AG08395 (cell line): ENCODE data around the gene TBC1D5.
"Not testable (repeated sequence)": the region's sequence is repeated elsewhere in the genome, so short reads cannot be mapped to it uniquely, and the experiment has no call there.

ENCODE experiments used
- DNase-seq: peaks from one replicate; pipeline ENCODE4 v3.0.0; 2012; ENCODE audit warnings: mixed read lengths, low spot score

Gene TBC1D5

DNA sequence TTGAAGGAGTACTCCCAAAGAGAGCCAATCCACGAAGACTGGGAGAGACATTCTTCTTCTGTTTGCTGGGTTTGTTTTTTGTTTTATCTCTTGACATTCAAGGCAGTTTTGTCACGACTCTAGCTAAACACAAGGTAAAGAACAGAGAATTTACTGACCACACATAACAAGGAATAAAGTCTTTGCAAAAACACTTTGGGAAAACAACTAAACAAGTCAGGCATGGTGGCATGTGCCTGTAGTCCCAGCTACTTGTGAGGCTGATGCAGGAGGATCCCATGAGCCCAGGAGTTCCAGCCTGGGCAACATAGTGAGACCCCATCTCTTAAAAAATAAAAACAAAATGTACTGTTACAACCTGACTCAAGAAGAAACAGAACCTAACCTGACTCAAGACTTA is 28.0 kb downstream of the TBC1D5 start:
- no peak for DNase-seq

DNA sequence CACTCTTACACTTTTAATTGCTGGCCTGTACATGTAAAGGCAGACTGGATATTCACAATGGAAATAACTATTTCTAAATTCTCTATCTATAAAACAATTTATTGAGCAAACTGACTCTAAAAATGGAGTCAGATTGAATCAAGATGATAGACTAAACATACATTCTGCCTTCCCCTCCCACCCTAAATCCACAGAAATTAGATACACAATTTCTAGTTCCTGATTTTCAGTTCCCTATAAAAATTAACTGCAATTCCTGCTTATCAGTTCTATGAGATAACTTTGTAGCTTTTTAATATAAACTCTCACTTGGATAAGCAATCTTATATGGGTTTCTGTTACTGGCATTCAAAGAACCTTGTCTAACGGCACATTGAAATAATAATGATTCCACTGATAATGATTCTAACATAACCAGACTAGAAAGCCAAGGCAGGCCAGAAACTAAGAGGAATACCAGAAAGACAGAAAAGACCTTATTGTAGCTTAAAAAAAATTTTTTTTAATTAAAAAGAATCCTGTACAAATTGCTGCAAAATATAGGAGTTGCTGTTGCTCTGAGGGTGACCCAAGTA is 33.1 kb downstream of the TBC1D5 start:
- no peak for DNase-seq

DNA sequence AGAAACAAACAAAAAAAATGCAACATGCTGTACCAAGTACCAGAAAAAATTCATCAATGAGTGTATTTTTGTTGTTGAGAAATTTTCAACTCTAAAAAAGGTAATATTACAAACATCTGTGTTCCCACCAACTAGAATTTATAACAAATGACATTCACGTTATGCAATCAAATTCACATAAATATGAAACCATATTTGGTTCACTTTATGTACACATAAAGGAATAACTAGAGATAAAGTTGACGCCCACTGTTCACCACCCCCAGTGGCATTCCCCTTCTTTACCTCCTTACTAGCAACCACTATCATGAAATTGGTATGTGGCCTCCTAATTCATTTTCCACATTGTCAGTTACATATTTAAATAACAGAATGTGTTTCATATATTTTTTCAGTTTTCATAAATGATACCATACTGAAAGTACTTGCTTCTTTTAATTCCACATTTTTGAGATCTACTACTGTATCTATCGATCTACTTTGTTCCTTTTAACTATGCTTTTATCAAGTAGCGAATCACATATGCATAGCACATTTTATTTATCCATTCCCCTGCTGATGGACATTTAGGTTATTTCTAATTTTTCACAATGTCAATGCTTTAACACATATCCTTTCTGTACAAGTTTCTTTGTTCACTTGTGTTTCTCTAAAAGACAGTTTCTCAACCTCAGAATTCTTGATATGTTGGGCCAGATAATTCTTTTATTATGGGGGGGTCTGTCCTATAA is 34.5 kb downstream of the TBC1D5 start:
- DNase-seq = no peak

DNA sequence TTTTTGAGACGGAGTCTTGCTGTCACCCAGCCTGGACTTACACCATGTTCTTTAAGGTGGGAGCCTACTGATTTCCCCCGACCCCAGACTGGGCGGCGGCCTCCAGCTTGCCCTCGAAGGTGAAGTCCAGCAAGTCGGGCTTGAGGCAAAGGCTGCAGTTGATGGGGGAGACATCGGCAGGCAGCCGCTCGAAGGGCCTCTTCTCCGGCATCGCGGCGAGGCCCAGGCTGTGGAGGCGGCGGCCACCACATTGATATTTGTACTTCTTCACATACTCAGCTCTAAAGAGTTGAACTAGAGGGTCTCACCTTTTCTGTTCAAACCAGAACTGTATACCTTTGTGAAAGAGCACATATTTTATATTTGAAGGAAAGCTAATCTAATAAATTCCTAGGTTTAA is 36.4 kb downstream of the TBC1D5 start:
- not testable (repeated sequence) for DNase-seq

DNA sequence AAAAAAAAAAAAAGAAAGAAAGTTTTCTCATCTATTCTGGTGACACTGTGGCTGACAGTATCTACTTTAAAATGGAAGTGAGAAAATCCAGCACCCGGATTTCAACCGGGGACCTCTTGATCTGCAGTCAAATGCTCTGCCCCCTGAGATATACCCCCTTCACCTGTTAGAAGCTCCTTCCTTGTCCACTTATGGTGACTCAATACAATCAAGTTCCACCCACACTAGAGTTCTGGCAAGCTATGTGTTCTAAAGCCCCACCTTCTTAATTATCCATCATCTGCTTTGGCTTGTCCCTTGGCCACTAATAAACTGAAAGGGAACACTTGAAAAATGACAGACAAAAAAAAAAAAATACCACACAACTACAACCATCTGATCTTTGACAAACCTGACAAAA is 42.6 kb downstream of the TBC1D5 start:
- DNase-seq = not testable (repeated sequence)

DNA sequence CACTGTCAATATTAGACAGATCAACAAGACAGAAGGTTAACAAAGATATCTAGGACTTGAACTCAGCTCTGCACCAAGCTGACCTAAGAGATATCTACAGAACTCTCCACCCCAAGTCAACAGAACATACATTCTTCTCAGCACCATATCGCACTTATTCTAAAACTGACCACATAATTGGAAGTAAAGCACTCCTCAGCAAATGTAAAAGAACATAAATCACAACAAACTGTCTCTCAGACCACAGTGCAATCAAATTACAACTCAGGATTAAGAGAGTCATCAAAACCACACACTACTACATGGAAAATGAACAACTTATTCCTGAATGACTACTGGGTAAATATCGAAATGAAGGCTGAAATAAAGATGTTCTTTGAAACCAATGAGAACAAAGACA is 46.8 kb downstream of the TBC1D5 start:
- DNase-seq = not testable (repeated sequence)

DNA sequence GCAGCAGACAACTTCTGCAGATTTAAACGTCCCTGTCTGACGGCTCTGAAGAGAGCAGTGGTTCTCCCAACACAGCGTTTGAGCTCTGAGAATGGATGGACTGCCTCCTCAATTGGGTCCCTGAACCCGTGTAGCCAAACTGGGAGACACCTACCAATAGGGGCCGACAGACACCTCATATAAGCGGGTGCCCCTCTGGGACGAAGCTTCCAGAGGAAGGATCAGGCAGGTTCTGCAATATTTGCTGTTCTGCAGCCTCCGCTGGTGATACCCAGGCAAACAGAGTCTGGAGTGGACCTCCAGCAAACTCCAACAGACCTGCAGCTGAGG is 48.8 kb downstream of the TBC1D5 start:
- DNase-seq = not testable (repeated sequence)

DNA sequence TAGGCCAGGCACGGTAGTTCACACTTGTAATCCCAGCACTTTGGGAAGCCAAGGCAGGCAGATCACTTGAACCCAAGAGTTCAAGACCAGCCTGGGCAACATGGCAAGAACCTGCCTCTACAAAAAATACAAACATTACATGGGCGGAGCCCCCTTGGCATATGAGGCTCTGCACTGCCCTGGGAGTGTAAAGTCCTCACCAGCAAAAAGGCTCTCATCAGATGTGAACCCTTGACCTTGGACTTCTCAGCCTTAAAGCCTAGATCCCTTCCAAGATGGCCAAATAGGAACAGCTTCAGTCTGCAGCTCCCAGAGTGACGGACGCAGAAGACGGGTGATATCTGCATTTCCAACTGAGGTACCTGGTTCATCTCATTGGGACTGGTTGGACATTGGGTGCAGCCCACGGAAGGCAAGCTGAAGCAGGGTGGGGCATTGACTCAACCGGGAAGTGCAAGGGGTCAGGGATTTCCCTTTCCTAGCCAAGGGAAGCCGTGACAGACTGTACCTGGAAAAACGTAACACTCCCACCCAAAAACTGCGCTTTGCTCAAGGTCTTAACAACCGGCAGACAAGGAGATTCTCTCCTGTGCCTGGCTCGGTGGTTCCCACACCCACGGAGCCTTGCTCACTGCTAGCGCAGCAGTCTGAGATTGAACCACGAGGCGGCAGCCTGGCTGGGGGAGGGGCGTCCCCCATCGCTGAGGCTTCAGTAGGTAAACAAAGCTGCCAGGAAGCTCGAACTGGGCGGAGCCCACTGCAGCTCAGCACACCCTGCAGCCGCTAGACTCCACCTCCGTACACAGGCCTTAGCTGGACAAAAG is 49.4 kb downstream of the TBC1D5 start:
- not testable (repeated sequence) for DNase-seq

DNA sequence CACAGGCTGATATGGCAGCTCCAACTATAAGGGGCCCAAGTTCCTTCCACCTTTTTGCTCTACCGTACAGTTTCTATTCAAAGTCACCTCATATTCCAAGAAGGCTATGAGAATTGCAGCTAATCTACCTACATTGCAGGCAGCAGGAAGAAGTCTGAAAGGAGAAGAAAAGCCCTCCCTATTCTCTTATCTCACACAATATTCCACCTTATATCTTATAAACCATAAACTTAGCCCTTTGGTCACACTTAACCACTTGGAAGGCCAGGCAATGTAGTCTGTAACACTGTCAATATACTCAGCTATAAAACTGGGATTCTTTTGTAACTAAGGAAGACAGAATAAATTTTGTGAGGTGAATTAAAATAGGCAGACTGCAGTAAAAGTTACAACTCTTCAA is 54.9 kb downstream of the TBC1D5 start:
- no peak for DNase-seq

DNA sequence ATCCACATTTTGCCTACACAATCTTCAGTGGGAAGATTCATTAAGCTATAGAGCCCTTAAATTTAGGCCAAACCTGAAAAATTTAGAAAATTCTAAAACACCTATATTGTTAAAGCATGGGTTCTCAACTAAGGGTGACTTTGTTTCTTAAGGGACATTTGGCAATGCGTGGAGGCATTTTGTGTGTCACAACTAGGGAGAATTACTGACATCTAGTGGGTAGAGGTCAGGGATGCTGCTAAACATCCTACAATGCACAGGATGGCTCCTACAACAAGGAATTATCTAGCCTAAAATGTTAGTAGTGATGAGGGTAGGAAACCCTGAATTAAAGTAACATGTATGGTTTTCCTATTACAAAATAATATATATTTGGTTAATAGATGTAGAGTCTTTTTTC is 55.8 kb downstream of the TBC1D5 start:
- DNase-seq = peak; percentile 5

DNA sequence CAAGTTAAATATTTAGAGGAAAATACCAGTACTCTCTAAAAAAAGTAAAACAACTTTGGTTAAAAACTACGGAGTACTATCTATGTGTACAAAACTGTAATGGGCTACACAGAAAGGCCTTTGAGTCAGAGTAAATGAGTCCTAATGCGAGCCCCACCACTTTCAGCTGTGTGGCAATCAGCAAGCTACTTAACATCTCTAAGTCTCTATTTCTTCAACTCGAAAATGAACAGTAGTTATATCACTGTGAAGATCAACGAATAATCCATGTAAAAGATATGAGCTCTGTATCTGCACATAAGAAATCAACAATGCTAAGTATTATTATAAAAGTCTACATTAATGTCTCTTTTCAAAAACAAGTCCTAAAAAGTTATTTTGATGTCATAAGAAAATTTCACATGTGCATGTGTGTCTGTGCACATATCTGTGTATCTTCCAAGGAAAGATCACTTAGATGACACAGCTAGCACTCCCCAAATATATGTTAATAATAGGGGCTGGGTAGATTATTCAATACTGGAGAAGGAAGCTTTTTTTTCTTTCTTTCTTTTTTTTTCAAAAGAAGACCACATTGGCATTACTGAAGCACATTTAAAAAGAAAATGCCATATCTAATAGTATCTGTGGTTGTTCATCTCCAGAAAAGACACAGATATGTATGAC is 58.8 kb downstream of the TBC1D5 start:
- no peak for DNase-seq

DNA sequence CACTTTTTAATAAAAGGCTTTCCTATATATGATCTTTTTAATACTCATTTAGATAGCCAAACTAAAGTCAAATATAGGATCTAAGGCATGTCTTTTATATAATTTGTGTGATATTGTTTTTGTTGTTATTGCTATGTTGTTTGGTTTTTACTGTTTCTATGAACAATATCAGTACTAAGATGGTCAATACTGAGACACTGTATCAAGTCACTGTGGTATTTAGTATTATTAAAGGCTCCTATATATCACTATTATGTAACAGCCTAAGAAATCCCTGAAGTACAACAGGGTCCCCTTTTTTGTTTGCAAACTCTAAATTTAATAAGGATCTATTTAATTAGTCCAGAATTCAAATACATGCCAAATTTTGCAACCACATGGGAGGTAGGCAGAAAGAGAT is 61.9 kb downstream of the TBC1D5 start:
- DNase-seq = no peak

DNA sequence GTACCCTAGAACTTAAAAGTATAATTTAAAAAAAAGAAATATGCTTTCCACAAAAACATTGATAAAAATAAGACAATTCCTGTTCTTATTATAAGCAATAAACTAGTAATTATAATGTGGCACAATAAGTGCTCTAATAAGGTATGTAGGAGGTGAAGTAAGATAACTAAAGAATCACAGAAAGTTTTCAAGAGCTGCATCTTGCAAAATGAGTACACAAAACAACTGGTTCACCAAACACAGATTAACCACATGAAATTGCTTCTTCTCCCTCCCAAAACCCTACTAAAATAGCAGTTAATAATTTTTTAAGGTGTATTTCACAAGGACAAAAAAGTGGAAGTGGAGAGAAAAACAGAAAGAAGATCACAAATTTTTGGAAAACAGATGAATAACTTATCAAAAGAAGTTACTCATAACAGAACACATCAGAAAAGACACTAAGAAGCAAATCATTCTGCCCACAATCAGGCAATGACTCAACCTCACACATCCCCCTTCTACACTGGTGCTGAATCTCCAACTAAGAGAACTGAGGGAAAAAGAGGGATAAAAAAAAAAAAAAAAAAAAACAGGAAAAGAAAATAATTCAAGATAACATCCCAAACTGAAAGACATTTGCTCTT is 64.2 kb downstream of the TBC1D5 start:
- peak; percentile 25 for DNase-seq

DNA sequence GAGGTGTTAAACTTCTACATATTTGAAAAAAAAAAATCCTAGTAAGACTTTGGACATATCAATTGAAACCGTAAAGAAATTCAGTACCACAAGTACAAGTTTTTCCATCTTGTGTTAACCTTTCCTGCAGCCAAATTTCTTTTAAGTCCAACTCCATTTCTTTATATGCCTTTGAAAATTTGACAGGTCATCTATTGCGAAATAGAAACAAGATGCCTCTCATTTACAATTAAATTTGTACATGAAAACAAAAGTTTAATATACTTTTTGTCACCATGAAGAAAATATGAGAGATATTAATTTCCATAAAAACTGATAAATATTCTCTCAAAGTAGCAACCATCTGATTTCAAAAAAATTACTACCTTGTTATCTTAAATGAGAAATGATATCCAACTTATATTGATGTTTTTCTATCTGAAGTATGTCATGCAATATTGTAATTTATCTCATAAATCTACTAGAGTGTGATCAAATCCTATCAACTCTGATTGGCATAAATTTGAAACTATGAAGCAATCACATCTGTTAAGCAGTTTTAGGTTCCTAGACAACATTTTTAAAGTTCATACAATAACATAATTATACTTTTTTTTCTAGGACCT is 68.2 kb downstream of the TBC1D5 start:
- no peak for DNase-seq

DNA sequence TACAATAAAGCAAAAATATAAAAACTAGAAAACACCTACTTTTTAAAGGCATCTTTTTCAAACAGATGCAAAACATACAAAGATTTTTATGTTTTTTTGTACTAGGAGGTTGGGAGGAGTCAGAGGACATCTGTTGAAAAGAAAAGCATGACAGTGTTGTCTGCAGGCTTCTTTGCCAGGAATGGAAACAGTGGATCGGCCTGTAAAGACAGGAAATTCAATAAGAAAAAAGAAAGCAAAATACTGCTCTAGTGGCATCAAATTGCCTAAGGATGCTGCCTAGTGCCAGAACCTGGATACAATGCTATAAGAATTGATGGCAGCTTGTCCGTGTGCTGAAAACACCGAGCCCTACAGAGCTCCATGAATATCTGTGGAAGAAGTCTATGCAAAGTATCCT is 69.9 kb downstream of the TBC1D5 start:
- peak; percentile 21 for DNase-seq

DNA sequence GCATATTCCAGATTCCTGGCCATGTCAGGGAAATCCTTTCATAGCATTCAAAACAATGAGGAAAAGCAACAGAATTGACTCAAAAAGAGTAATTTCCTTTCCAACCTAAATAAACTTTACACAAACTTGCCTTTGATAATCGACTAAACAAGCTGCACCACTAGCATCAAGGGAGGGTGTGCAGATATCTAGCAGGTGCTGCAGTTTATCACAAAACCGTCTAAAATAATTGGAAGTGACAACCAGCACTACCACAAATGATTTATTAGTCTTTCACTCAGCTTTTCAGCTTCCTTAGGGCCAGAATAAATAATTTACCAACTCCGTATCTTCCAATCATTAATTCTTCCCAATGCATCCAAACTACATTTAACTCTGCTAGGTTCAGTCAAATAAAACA is 71.7 kb downstream of the TBC1D5 start:
- no peak for DNase-seq

DNA sequence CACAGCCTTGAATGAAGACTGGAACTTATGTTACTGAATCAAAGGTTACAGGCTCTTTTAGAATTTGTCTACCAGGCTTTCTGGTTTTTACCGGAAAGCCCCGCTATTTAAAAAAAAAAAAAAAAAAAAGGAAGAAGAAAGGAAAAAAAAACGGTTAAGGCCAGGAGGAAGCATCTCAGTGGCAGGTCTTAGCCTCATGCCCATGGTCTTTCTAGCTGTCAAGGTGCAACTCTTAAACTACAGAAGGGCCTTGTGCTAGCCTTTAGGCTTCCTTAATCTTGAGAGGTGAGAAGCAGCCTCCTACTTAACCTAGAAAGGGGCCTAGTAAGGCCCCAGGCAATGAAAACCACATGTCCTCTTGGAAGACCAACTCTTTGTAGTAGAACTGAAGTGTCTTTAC is 77.5 kb downstream of the TBC1D5 start:
- no peak for DNase-seq

DNA sequence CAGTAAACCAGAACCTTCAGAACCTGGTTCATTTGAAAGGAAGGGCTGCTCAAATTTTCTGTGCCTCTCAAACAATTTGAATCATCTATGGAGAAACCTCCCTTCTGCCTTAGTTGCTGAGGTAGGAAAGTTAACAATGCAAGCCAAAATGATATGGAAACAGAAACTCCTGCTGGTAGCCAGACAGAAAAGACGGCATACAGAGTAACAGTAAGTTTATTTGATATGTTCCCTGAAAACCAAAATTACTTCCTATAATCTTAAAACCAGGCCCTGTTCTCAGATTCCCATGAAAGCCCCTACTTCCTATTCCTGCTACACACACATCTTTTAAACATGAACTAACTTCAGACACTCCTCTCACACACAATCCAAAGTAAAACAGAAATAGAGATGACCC is 86.2 kb downstream of the TBC1D5 start:
- no peak for DNase-seq

DNA sequence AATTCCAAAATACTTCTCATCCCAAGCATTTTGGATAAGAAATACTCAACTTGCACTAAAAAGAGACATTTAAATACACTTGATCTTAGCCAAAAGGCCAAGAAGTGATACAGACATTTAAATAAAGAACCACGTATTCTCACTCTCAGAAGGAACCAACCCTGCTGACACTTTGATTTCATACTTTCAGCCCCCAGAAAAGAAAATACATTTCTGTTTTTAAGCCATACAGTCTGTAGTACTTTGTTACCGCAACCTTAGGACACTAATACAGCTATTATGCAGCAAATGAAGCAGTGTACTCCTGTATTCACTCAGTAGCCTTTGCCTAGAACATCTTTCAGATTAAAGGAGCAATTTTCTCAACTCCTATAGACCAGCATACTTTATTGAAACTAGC is 86.7 kb downstream of the TBC1D5 start:
- DNase-seq = no peak

DNA sequence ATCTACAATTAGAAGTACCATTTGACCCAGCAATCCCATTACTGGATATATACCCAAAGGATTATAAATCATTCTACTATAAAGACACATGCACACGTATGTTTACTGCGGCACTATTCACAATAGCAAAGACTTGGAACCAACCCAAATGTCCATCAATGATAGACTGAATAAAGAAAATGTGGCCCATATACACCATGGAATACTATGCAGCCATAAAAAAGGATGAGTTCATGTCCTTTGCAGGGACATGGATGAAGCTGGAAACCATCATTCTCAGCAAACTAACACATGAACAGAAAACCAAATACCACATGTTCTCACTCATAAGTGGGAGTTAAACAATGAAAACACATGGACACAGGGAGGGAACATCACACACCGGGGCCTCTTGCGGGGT is 92.7 kb downstream of the TBC1D5 start:
- not testable (repeated sequence) for DNase-seq

DNA sequence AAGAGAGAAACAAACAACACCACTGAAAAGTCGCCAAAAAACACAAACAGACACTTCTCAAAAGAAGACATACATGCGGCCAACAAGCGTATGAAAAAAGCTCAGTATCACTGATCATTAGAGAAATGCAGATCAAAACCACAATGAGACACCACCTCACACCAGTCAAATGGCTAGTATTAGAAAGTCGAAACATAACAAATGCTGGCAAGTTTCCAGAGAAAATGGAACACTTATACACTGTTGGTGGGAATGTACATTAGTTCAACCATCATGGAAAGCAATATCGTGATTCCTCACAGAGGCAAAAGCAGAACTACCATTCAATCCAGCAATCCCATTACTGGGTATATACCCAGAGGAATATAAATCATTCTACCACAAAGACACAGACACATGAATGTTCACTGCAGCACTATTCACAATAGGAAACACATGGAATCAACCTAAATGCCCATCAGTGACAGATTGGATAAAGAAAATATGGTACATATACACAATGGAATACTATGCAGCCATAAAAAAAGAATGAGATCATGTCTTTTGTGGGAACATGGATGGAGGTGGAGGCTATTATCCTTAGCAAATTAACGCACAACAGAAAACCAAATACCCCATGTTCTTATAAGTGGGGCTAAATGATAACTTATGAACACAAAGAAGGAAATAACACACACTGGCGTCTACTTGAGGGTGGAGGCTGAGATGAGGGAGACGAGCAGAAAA is 93.6 kb downstream of the TBC1D5 start:
- DNase-seq = not testable (repeated sequence)
